CD14-positive monocyte (primary cell): ENCODE results near the gene CD34. TPM values are rescaled to one million over a fixed set of nuclear protein-coding genes. Genes with fewer than 3 reads are reported as not detected.
A peak's percentile ranks its signal among the peaks of the same experiment; 100 is the strongest.

Experiments
- DNase-seq, 3 donors: peaks; one replicate each; pipeline ENCODE4 v3.0.0-alpha.2; 2011 to 2022
- H2AFZ ChIP-seq: 2 replicates; pipeline ENCODE4 v1.6.0; 2012; ENCODE audit warnings: mild to moderate bottlenecking, low read depth, low read length, inconsistent platforms; ENCODE audit not compliant: insufficient read depth, poor library complexity, severe bottlenecking
- H3K27ac ChIP-seq, 2 donors: 1 replicate in 1 of 2; 2 replicates in 1 of 2; pipeline ENCODE4 v1.5.1; 2012 to 2013; ENCODE audit warnings: low read length in 2 of 2, control low read depth in 1 of 2, inconsistent platforms in 1 of 2, low read depth in 1 of 2, mild to moderate bottlenecking in 1 of 2
- H3K27me3 ChIP-seq, 2 donors: one replicate each; pipeline versions ENCODE4 v1.6.0 to v1.6.1; 2011 to 2013; ENCODE audit warnings: low read length in 2 of 2; ENCODE audit not compliant: control insufficient read depth in 2 of 2, insufficient read depth in 2 of 2
- H3K36me3 ChIP-seq, 2 donors: replicated peaks in 1 of 2; 1 replicate in 1 of 2; 2 replicates in 1 of 2; pipeline versions ENCODE4 v1.5.1 to v1.6.1; 2012 to 2013; ENCODE audit warnings: low read length in 2 of 2, control low read depth in 1 of 2, inconsistent platforms in 1 of 2, mild to moderate bottlenecking in 1 of 2; ENCODE audit not compliant: insufficient read depth in 2 of 2, control insufficient read depth in 1 of 2
- H3K4me1 ChIP-seq, 2 donors: 1 replicate in 1 of 2; 2 replicates in 1 of 2; pipeline versions ENCODE4 v1.5.1 to v1.6.1; 2012 to 2013; ENCODE audit warnings: low read length in 2 of 2, control low read depth in 1 of 2, inconsistent platforms in 1 of 2, mild to moderate bottlenecking in 1 of 2, moderate library complexity in 1 of 2; ENCODE audit not compliant: insufficient read depth in 2 of 2, control insufficient read depth in 1 of 2
- H3K4me2 ChIP-seq: replicated peaks from 2 replicates; pipeline ENCODE3; 2012; ENCODE audit warnings: low read length, moderate library complexity, mild to moderate bottlenecking; ENCODE audit not compliant: poor library complexity, severe bottlenecking; ENCODE audit errors: extremely low read depth
- H3K4me3 ChIP-seq, 3 experiments: fragments of 200-600 bp in 1 of 3; sonication (generic) in 1 of 3; replicated peaks in 1 of 3; 1 replicate in 2 of 3; 2 replicates in 1 of 3; pipeline ENCODE4 v1.5.1; 2011 to 2013; ENCODE audit warnings: low read length in 3 of 3, mild to moderate bottlenecking in 3 of 3, control low read depth in 2 of 3, low read depth in 2 of 3, inconsistent platforms in 1 of 3, moderate library complexity in 1 of 3
- H3K79me2 ChIP-seq: 2 replicates; pipeline ENCODE4 v1.6.0; 2012; ENCODE audit warnings: mild to moderate bottlenecking, control low read depth, inconsistent platforms, low read length, moderate library complexity; ENCODE audit not compliant: insufficient read depth
- H3K9ac ChIP-seq: 2 replicates; pipeline ENCODE4 v1.6.0; 2017; ENCODE audit warnings: low read length, mild to moderate bottlenecking; ENCODE audit not compliant: insufficient read depth, poor library complexity, severe bottlenecking
- H3K9me3 ChIP-seq, 2 donors: replicated peaks in 1 of 2; 1 replicate in 1 of 2; 2 replicates in 1 of 2; pipeline versions ENCODE4 v1.5.1 to v1.6.1; 2012 to 2013; ENCODE audit warnings: low read length in 2 of 2, control low read depth in 1 of 2; ENCODE audit not compliant: control insufficient read depth in 1 of 2, insufficient read depth in 1 of 2
- H4K20me1 ChIP-seq: 2 replicates; pipeline ENCODE4 v1.6.0; 2012; ENCODE audit warnings: mild to moderate bottlenecking, low read length, control low read depth, moderate library complexity; ENCODE audit not compliant: insufficient read depth
- H3K27ac Mint-ChIP-seq, 7 donors: one replicate each; pipeline ENCODE4 v1.8.0; 2020; ENCODE audit warnings: mild to moderate bottlenecking in 7 of 7, mixed read lengths in 7 of 7, moderate library complexity in 6 of 7, inconsistent platforms in 2 of 7
- H3K27me3 Mint-ChIP-seq, 3 donors: one replicate each; pipeline ENCODE4 v1.8.0; 2021 to 2022; ENCODE audit warnings: low read depth in 3 of 3, mild to moderate bottlenecking in 3 of 3, mixed read lengths in 3 of 3, moderate library complexity in 3 of 3, inconsistent platforms in 1 of 3
- H3K36me3 Mint-ChIP-seq, 2 donors: one replicate each; pipeline ENCODE4 v1.8.0; 2020; ENCODE audit warnings: mixed read lengths in 2 of 2, inconsistent platforms in 1 of 2, mild to moderate bottlenecking in 1 of 2
- H3K4me1 Mint-ChIP-seq: one replicate; pipeline ENCODE4 v1.8.0; 2020; ENCODE audit warnings: mild to moderate bottlenecking, mixed read lengths
- H3K4me3 Mint-ChIP-seq, 2 donors: one replicate each; pipeline ENCODE4 v1.8.0; 2020; ENCODE audit warnings: mild to moderate bottlenecking in 2 of 2, mixed read lengths in 2 of 2, moderate library complexity in 1 of 2
- H3K9me3 Mint-ChIP-seq, 7 donors: one replicate each; pipeline ENCODE4 v1.8.0; 2020 to 2022; ENCODE audit warnings: mixed read lengths in 7 of 7, mild to moderate bottlenecking in 6 of 7, moderate library complexity in 6 of 7, inconsistent platforms in 2 of 7
- WGBS: methylation state at CpG from one replicate; pipeline ENCODE4 v1.1.5; 2013; ENCODE audit warnings: missing lambda C conversion rate; ENCODE audit not compliant: insufficient coverage; 5-methylcytosine and 5-hydroxymethylcytosine counted together
- intact Hi-C, 2 donors: fragments of 100-400 bp; cut with micrococcal nuclease; formaldehyde crosslinking; loops; one replicate each; pipeline versions ENCODE4 v1.15.0 to v1.15.1; 2023
- polyA plus RNA-seq, 3 donors: library from polyadenylated mRNA; depleted of rRNA in 1 of 3; unstranded in 2 of 3; stranded (reverse) in 1 of 3; fragments of 300-500 nt in 2 of 3; fragments of >200 nt in 1 of 3; fragmentation: Illumina TruSeq in 2 of 3; gene quantifications; 1 replicate in 2 of 3; 2 replicates in 1 of 3; pipeline ENCODE4 v1.2.3, GENCODE V29; 2012 to 2021
- TF ChIP-seq, protein P1 (sequence below): fragments of 200-600 bp; IDR thresholded peaks from one replicate; pipeline ENCODE4 v1.8.0; 2022; ENCODE audit warnings: antibody characterized with exemption, mild to moderate bottlenecking

Gene CD34
- polyA plus RNA-seq, 3 donors, result 0.03 TPM; not detected in 2

DNA sequence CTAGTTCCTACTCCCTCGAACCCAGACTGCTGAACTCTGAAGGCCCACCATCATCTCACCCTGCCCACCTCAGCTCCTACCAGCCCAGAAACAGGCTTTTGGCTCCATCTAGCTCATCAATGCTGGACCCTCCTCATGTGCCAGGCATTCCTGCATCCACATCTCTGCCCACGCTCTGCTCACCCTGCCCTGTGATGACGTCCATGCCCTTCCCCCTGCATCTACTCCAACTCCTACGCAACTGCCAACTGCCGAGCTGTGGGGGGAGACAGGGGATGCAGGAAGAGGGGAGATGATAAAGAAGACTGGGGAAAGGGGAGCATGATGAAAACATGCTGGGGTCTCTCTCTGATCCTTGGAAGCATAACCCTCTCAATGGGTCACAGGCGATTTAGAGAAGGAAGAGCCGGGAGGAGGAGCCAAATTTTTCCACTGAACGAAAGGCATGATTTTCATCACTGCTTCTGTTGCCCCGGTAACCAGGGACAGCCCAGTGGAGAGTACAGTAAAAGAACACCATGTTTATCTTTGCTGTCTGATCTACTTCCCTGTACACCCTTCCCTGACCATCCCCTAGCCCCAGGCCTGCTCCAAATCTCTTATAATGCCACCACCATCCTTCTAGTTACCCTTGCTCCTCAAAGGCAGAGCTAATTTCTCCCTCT, 44.3 kb downstream of the CD34 start:
- H3K9me3 Mint-ChIP-seq, result no peaks in the 10 kb centered on the region
- TF ChIP-seq, protein P1, sequence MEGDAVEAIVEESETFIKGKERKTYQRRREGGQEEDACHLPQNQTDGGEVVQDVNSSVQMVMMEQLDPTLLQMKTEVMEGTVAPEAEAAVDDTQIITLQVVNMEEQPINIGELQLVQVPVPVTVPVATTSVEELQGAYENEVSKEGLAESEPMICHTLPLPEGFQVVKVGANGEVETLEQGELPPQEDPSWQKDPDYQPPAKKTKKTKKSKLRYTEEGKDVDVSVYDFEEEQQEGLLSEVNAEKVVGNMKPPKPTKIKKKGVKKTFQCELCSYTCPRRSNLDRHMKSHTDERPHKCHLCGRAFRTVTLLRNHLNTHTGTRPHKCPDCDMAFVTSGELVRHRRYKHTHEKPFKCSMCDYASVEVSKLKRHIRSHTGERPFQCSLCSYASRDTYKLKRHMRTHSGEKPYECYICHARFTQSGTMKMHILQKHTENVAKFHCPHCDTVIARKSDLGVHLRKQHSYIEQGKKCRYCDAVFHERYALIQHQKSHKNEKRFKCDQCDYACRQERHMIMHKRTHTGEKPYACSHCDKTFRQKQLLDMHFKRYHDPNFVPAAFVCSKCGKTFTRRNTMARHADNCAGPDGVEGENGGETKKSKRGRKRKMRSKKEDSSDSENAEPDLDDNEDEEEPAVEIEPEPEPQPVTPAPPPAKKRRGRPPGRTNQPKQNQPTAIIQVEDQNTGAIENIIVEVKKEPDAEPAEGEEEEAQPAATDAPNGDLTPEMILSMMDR, result no peak
- Histone ChIP-seq H3K27me3 (no peaks in the 10 kb centered on the region), H3K4me3 (peak overlapping the region; percentile 81 to 97 (median 90)), H3K79me2 (peaks cover 70% of the 10 kb centered on the region), H4K20me1 (peaks cover 44% of the 10 kb centered on the region), H3K4me2 (peak overlapping the region; percentile 99), H3K9ac (peak overlapping the region; percentile 79), H3K9me3 (no peaks in the 10 kb centered on the region), H3K4me1 (peaks cover 55 to 72% of the 10 kb centered on the region in 2 donors), H3K27ac (peak overlapping the region; percentile 84 to 89), H2AFZ (peak overlapping the region; percentile 19), H3K36me3 (peaks cover 8 to 31% of the 10 kb centered on the region in 2 donors)
- intact Hi-C loops, result loop anchor here in 1 of 2 donors (5.0 kb wide), 1 partner anchor 114 kb away; the partner anchor contains the start of gene CD46
- H3K27ac Mint-ChIP-seq, result peak overlapping the region; percentile 87 to 97 (median 96)
- H3K4me1 Mint-ChIP-seq, result peaks cover 73% of the 10 kb centered on the region
- WGBS, result 17% methylated on average over 5 of the region's 9 CpGs
- peaks cover 0 to 2% (median 0%) of the 10 kb centered on the region in 3 donors for H3K27me3 Mint-ChIP-seq
- DNase-seq, result peak; percentile 72 to 79 (median 74)
- peak overlapping the region; percentile 92 to 95 for H3K4me3 Mint-ChIP-seq
- peaks cover 45 to 47% of the 10 kb centered on the region in 2 donors for H3K36me3 Mint-ChIP-seq

DNA sequence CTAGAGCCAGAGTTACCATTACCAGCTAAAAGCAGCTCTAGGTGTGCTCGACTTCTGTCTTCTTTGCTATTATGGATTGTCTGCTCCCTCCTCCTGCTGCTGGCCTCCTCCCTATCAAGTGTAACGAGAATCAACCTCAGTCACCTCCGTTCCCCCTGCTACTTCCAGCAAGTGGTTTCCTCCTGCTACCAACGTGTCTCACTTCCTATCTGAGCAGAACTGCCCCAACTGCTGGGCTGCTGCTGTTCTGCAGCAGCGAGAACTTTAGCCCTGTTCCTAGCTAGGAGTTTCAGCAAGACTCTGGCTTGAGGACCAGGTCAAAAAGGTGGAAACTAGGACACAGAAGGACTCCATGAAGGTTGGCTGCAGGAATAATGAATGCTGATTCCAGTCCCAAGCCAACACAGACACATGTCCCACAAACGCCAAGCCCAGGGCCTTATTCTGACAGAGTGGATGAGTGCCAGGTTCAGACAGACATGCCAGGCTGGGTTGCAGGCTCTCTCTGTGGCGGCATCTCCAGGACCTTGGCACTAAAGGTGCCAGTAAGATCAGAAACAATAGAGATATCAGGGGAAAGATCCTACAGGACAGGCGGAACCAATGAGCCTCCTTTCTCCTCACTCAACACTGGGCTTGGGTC, 46.9 kb downstream of the CD34 start:
- H3K36me3 ChIP-seq, result peaks cover 11 to 49% of the 10 kb centered on the region in 2 donors
- intact Hi-C loops, result no loop called here
- H4K20me1 ChIP-seq, result peaks cover 68% of the 10 kb centered on the region
- H3K9me3 Mint-ChIP-seq, result no peaks in the 10 kb centered on the region
- DNase-seq, result peak; percentile 32 to 55 (median 51)
- peaks cover 48% of the 10 kb centered on the region in 2 donors for H3K36me3 Mint-ChIP-seq
- H3K4me3 ChIP-seq, result peak overlapping the region in 1 of 3 experiments; percentile 35
- peaks cover 52 to 68% of the 10 kb centered on the region in 2 donors for H3K4me1 ChIP-seq
- peaks cover 64% of the 10 kb centered on the region for H3K4me1 Mint-ChIP-seq
- H3K79me2 ChIP-seq, result peaks cover 92% of the 10 kb centered on the region
- peaks cover 0 to 2% (median 0%) of the 10 kb centered on the region in 3 donors for H3K27me3 Mint-ChIP-seq
- peak overlapping the region; percentile 21 to 58 for H3K4me3 Mint-ChIP-seq
- no peaks in the 10 kb centered on the region for H3K27me3 ChIP-seq
- WGBS, result 7% methylated on average over 6 of the region's 8 CpGs
- H3K27ac Mint-ChIP-seq, result peak overlapping the region; percentile 14 to 96 (median 88)
- TF ChIP-seq, protein P1, result no peak
- H3K27ac ChIP-seq, result peak overlapping the region; percentile 37 to 62
- no peak overlapping the region for H2AFZ ChIP-seq
- no peaks in the 10 kb centered on the region for H3K9me3 ChIP-seq
- H3K9ac ChIP-seq, result no peak overlapping the region
- peak overlapping the region; percentile 42 for H3K4me2 ChIP-seq
